GM12878 (cell line): ENCODE data around the gene TLDC2. TPM values are rescaled to one million over a fixed set of nuclear protein-coding genes. Genes with fewer than 3 reads are reported as not detected.
A peak's percentile ranks its signal among the peaks of the same experiment; 100 is the strongest.

Experiments used
- ATAC-seq: fragments of 200-7000 bp; cut with Tn5 transposase; 3 replicates; pipeline ENCODE4 v1.9.1; 2020; ENCODE audit warnings: mild to moderate bottlenecking, moderate library complexity
- BruUV-seq: library from RNA; stranded (reverse); fragments of 400-500 nt; replicated peaks from 2 replicates; lab custom pipeline; 2021; lab: Mats Ljungman, UMichigan
- CTCF ChIA-PET: fragments of 300-600 bp; sonication (Branson Sonifier 250); formaldehyde crosslinking; extraction: SDS; loops from one replicate; lab custom pipeline; 2021; ENCODE audit warnings: inconsistent platforms; lab: Yijun Ruan, JAX
- POLR2A ChIA-PET: fragments of 350-600 bp; formaldehyde crosslinking; extraction: SDS; loops from one replicate; lab custom pipeline; 2021; ENCODE audit warnings: inconsistent platforms; lab: Charles Lee
- RAD21 ChIA-PET: fragments of 300-600 bp; sonication (Branson Sonifier 250); formaldehyde crosslinking; loops from one replicate; lab custom pipeline; 2023; ENCODE audit warnings: antibody characterized with exemption; ENCODE audit not compliant: unreplicated experiment; lab: Charles Lee
- SMC1A ChIA-PET: fragments of 300-600 bp; sonication (Branson Sonifier 250); formaldehyde crosslinking; loops from one replicate; lab custom pipeline; 2023; ENCODE audit not compliant: unreplicated experiment, uncharacterized antibody; lab: Charles Lee
- DNase-seq: peaks from one replicate; pipeline ENCODE4 v3.0.0-alpha.2; 2011; ENCODE audit warnings: low read depth, low spot score
- FAIRE-seq: peaks from 3 replicates; lab custom pipeline; 2011; peaks lifted over from hg19 to GRCh38; lab: Jason Lieb, UNC
- H2AFZ ChIP-seq: 2 replicates; pipeline ENCODE4 v1.6.0; 2011; ENCODE audit warnings: low read depth, low read length, control low read depth; ENCODE audit not compliant: control insufficient read depth
- H3K27ac ChIP-seq: 2 replicates; pipeline ENCODE4 v1.5.1; 2011; ENCODE audit warnings: control low read depth; ENCODE audit not compliant: control insufficient read depth, insufficient read depth
- H3K27me3 ChIP-seq, 2 experiments: replicated peaks in 1 of 2; 2 replicates each; pipeline versions ENCODE4 v1.6.0 to v1.6.1; 2011; ENCODE audit warnings: low read length in 1 of 2; ENCODE audit not compliant: control insufficient read depth in 2 of 2, insufficient read depth in 2 of 2
- H3K36me3 ChIP-seq, 2 experiments: 2 replicates each; pipeline ENCODE4 v1.5.1; 2011; ENCODE audit warnings: low read length in 1 of 2; ENCODE audit not compliant: control insufficient read depth in 2 of 2, insufficient read depth in 2 of 2
- H3K4me1 ChIP-seq: 2 replicates; pipeline ENCODE4 v1.6.1; 2011; ENCODE audit warnings: mild to moderate bottlenecking, low read length, moderate library complexity, mixed read lengths; ENCODE audit not compliant: control insufficient read depth, insufficient read depth
- H3K4me2 ChIP-seq: 2 replicates; pipeline ENCODE4 v1.6.0; 2011; ENCODE audit warnings: control low read depth; ENCODE audit not compliant: control insufficient read depth, insufficient read depth
- H3K4me3 ChIP-seq: fragments of 200-600 bp; sonication (generic); 2 replicates; pipeline ENCODE4 v1.5.1; 2016
- H3K79me2 ChIP-seq: 2 replicates; pipeline ENCODE4 v1.6.0; 2011; ENCODE audit warnings: low read length; ENCODE audit not compliant: control insufficient read depth, insufficient read depth
- H3K9ac ChIP-seq: 2 replicates; pipeline ENCODE4 v1.8.0; 2011; ENCODE audit warnings: low read length, control low read depth, mixed read lengths; ENCODE audit not compliant: control insufficient read depth, insufficient read depth
- H3K9me3 ChIP-seq: replicated peaks from 3 replicates; pipeline ENCODE4 v1.5.1; 2011; ENCODE audit warnings: mild to moderate bottlenecking, low read length; ENCODE audit not compliant: control insufficient read depth, insufficient read depth
- H4K20me1 ChIP-seq: 2 replicates; pipeline ENCODE4 v1.6.0; 2011; ENCODE audit not compliant: control insufficient read depth, insufficient read depth
- HCFC1 ChIP-seq: fragments of 150-350 bp; IDR thresholded peaks from 2 replicates; pipeline ENCODE4 v1.6.1; 2014; ENCODE audit warnings: low read length
- NR2C1 ChIP-seq: fragments of 450-650 bp; IDR thresholded peaks from 2 replicates; pipeline ENCODE4 v1.6.1; 2017; ENCODE audit warnings: antibody characterized with exemption, mild to moderate bottlenecking, moderate library complexity
- NR2F1 ChIP-seq: fragments of 450-650 bp; conservative IDR thresholded peaks from 2 replicates; pipeline ENCODE4 v1.6.1; 2017; ENCODE audit warnings: mild to moderate bottlenecking
- RAD21 ChIP-seq: IDR thresholded peaks from 2 replicates; pipeline ENCODE4 v1.6.1; 2011; ENCODE audit warnings: mild to moderate bottlenecking, low read depth, low read length, moderate library complexity; ENCODE audit not compliant: insufficient read depth
- WGBS: methylation state at CpG from one replicate; pipeline ENCODE4 v1.1.6; 2016; ENCODE audit warnings: low lambda C conversion rate; ENCODE audit not compliant: insufficient replicate concordance, insufficient coverage; ENCODE audit errors: missing lambda C conversion rate; 5-methylcytosine and 5-hydroxymethylcytosine counted together
- in situ Hi-C: fragments of 300-500 bp; cut with MboI; formaldehyde crosslinking; loops from 9 replicates; pipeline ENCODE4 v1.14.3; 2018; ENCODE audit warnings: mixed read lengths
- intact Hi-C: fragments of 100-400 bp; cut with micrococcal nuclease; formaldehyde crosslinking; loops from one replicate; pipeline ENCODE4 v1.14.2; 2022; ENCODE audit not compliant: unreplicated experiment
- polyA plus RNA-seq, 11 experiments: library from polyadenylated mRNA; depleted of rRNA in 4 of 11; unstranded in 6 of 11; stranded (reverse) in 5 of 11; fragments of >200 nt; fragmentation: Nextera tagmentation in 4 of 11; fragmentation: Illumina TruSeq in 1 of 11; extraction: Ambion mirVana in 4 of 11; extraction: Trizol in 1 of 11; gene quantifications; 1 replicate in 1 of 11; 2 replicates in 10 of 11; pipeline versions ENCODE4 v1.2.1 to v1.2.3, GENCODE V29; 2011 to 2016; ENCODE audit warnings: inconsistent platforms in 2 of 11, missing spikeins in 2 of 11, low read depth in 1 of 11
- total RNA-seq, 4 experiments: library from RNA; depleted of rRNA in 3 of 4; stranded (reverse); fragments of >200 nt in 3 of 4; fragmentation: Illumina TruSeq in 1 of 4; extraction: Trizol in 1 of 4; gene quantifications; 2 replicates each; pipeline versions ENCODE4 v1.2.1 to v1.2.3, GENCODE V29; 2013 to 2021
- TF ChIP-seq, protein P1 (sequence below): IDR thresholded peaks from 2 replicates; pipeline ENCODE4 v1.6.1; 2012; ENCODE audit warnings: mild to moderate bottlenecking, low read depth, low read length

TLDC2 gene
- total and polyA plus RNA-seq, 10 of the 15 experiments (the other 5 are each of a cell fraction or from before 2014, with no cell fraction given): 0.05 to 0.41 (median 0.21) TPM

- Histone ChIP-seq H3K9ac (no peak overlapping the region), H3K27me3 (no peaks in the 10 kb centered on the region), H3K9me3 (no peaks in the 10 kb centered on the region), H3K4me1 (peaks cover 9% of the 10 kb centered on the region), H3K4me3 (no peak overlapping the region), H3K4me2 (no peak overlapping the region), H4K20me1 (no peaks in the 10 kb centered on the region), H3K36me3 (peaks cover 0 to 4% of the 10 kb centered on the region in 2 experiments; a peak in 2 of 4 replicates), H3K79me2 (no peaks in the 10 kb centered on the region), H2AFZ (no peak overlapping the region), H3K27ac (no peak overlapping the region)
- in situ Hi-C loops (loop anchor here (5.0 kb wide), 1 partner anchor 273 kb away; no protein-coding TSS in a partner anchor), intact Hi-C loops (loop anchor here (5.0 kb wide), 2 partner anchors 78 to 213 kb away; no protein-coding TSS in a partner anchor)
- no peak for ATAC-seq
- SMC1A ChIA-PET: interaction anchor here (1.4 to 2.1 kb wide), 4 partner anchors 13 to 88 kb away, joined by 3 to 18 read pairs (median 7); no protein-coding TSS in a partner anchor
- TF ChIP-seq, protein P1, sequence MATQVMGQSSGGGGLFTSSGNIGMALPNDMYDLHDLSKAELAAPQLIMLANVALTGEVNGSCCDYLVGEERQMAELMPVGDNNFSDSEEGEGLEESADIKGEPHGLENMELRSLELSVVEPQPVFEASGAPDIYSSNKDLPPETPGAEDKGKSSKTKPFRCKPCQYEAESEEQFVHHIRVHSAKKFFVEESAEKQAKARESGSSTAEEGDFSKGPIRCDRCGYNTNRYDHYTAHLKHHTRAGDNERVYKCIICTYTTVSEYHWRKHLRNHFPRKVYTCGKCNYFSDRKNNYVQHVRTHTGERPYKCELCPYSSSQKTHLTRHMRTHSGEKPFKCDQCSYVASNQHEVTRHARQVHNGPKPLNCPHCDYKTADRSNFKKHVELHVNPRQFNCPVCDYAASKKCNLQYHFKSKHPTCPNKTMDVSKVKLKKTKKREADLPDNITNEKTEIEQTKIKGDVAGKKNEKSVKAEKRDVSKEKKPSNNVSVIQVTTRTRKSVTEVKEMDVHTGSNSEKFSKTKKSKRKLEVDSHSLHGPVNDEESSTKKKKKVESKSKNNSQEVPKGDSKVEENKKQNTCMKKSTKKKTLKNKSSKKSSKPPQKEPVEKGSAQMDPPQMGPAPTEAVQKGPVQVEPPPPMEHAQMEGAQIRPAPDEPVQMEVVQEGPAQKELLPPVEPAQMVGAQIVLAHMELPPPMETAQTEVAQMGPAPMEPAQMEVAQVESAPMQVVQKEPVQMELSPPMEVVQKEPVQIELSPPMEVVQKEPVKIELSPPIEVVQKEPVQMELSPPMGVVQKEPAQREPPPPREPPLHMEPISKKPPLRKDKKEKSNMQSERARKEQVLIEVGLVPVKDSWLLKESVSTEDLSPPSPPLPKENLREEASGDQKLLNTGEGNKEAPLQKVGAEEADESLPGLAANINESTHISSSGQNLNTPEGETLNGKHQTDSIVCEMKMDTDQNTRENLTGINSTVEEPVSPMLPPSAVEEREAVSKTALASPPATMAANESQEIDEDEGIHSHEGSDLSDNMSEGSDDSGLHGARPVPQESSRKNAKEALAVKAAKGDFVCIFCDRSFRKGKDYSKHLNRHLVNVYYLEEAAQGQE: no peak
- TF ChIP-seq NR2C1 (peak; percentile 74), RAD21 (peak; percentile 22; the same call in 1 of the 2 replicates), HCFC1 (no peak), NR2F1 (peak; percentile 64)
- no peak for DNase-seq
- POLR2A ChIA-PET: interaction anchor here (0.6 to 3.9 kb wide), 4 partner anchors 14 to 92 kb away, joined by 4 to 41 read pairs (median 5); no protein-coding TSS in a partner anchor
- RAD21 ChIA-PET: interaction anchor here (0.7 to 5.2 kb wide), 10 partner anchors 13 to 246 kb away, joined by 4 to 83 read pairs (median 11); a partner anchor contains a TSS
- no TSS peak for BruUV-seq
- no peak for FAIRE-seq
- WGBS: 63% methylated on average over 8 of the region's 8 CpGs
- CTCF ChIA-PET: interaction anchor here (0.8 to 5.2 kb wide), 10 partner anchors 12 to 273 kb away, joined by 3 to 82 read pairs (median 20); partner anchors contain the start of gene TLDC2
Observed at GRCh38 chr20:36885356-36885755, 9.4 kb downstream of the TLDC2 start.
